ENCODE measurements around the gene MAML2.

Gene MAML2

GRCh38 chr11:96238563-96239135, 104.3 kb downstream of the MAML2 start:
- H3K27me3 Mint-ChIP-seq: no peaks in the 10 kb centered on the region
- ATAC-seq (replicated peaks) (no peak), DNase-seq (no peak)
- H3K9me3 Mint-ChIP-seq: no peaks in the 10 kb centered on the region
- H3K4me3 Mint-ChIP-seq: no peak overlapping the region
- H3K27ac Mint-ChIP-seq: no peak overlapping the region
- H3K36me3 Mint-ChIP-seq (ENCODE audit: insufficient read depth): no peaks in the 10 kb centered on the region
- H3K4me1 Mint-ChIP-seq (ENCODE audit: low read depth in 2 of 2): peaks cover 7 to 19% of the 10 kb centered on the region in 2 donors

- no peaks in the 10 kb centered on the region for H3K27me3 Mint-ChIP-seq
- H3K36me3 Mint-ChIP-seq (ENCODE audit: insufficient read depth): no peaks in the 10 kb centered on the region
- no peak overlapping the region for H3K27ac Mint-ChIP-seq
- H3K9me3 Mint-ChIP-seq: no peaks in the 10 kb centered on the region
- no peak for DNase-seq
- H3K4me3 Mint-ChIP-seq: no peak overlapping the region
- H3K4me1 Mint-ChIP-seq (ENCODE audit: low read depth in 2 of 2): peaks cover 4 to 18% of the 10 kb centered on the region in 2 donors
- ATAC-seq (replicated peaks): no peak
Measured at GRCh38 chr11:96237766-96238266, 105.2 kb downstream of the MAML2 start.

GRCh38 chr11:96235751-96236150, 107.2 kb downstream of the MAML2 start:
- H3K4me1 Mint-ChIP-seq (ENCODE audit: low read depth in 2 of 2): peaks cover 2 to 17% of the 10 kb centered on the region in 2 donors
- DNase-seq (no peak), ATAC-seq (replicated peaks) (no peak)
- no peaks in the 10 kb centered on the region for H3K27me3 Mint-ChIP-seq
- peaks cover under 1% of the 10 kb centered on the region for H3K36me3 Mint-ChIP-seq (ENCODE audit: insufficient read depth)
- H3K27ac Mint-ChIP-seq: peak overlapping the region; percentile 25 to 26
- no peaks in the 10 kb centered on the region for H3K9me3 Mint-ChIP-seq
- no peak overlapping the region for H3K4me3 Mint-ChIP-seq

- Mint-ChIP-seq H3K27ac (peak overlapping the region in 1 of 2 donors; percentile 26), H3K4me1 (ENCODE audit: low read depth in 2 of 2) (peaks cover 2 to 17% of the 10 kb centered on the region in 2 donors), H3K4me3 (no peak overlapping the region), H3K9me3 (no peaks in the 10 kb centered on the region), H3K36me3 (ENCODE audit: insufficient read depth) (peaks cover 2% of the 10 kb centered on the region), H3K27me3 (no peaks in the 10 kb centered on the region)
- DNase-seq (no peak), ATAC-seq (replicated peaks) (no peak)
Measured at GRCh38 chr11:96234866-96235441, 108.0 kb downstream of the MAML2 start.

- H3K36me3 Mint-ChIP-seq (ENCODE audit: insufficient read depth): peaks cover 2% of the 10 kb centered on the region
Measured at GRCh38 chr11:96232132-96232531, 110.9 kb downstream of the MAML2 start.

GRCh38 chr11:96230686-96231085, 112.3 kb downstream of the MAML2 start:
- Mint-ChIP-seq H3K27me3 (no peaks in the 10 kb centered on the region), H3K36me3 (ENCODE audit: insufficient read depth) (peaks cover 2% of the 10 kb centered on the region), H3K27ac (no peak overlapping the region), H3K4me1 (ENCODE audit: low read depth in 2 of 2) (peaks cover 7 to 27% of the 10 kb centered on the region in 2 donors), H3K4me3 (no peak overlapping the region), H3K9me3 (no peaks in the 10 kb centered on the region)
- ATAC-seq (replicated peaks) (peak; percentile 17), DNase-seq (no peak)

More at GRCh38 chr11:96232132-96232531, 110.9 kb downstream of the MAML2 start:
- H3K27me3 Mint-ChIP-seq: no peaks in the 10 kb centered on the region
- no peak for ATAC-seq (replicated peaks)
- no peaks in the 10 kb centered on the region for H3K9me3 Mint-ChIP-seq
- H3K4me3 Mint-ChIP-seq: no peak overlapping the region
- peaks cover 7 to 32% of the 10 kb centered on the region in 2 donors for H3K4me1 Mint-ChIP-seq (ENCODE audit: low read depth in 2 of 2)
- no peak for DNase-seq
- H3K27ac Mint-ChIP-seq: no peak overlapping the region

- no peak for ATAC-seq (replicated peaks)
- Mint-ChIP-seq H3K4me3 (no peak overlapping the region), H3K4me1 (ENCODE audit: low read depth in 2 of 2) (peaks cover 14 to 30% of the 10 kb centered on the region in 2 donors)
Measured at GRCh38 chr11:96229354-96229977, 113.5 kb downstream of the MAML2 start.

GRCh38 chr11:96228910-96229309, 114.1 kb downstream of the MAML2 start:
- Mint-ChIP-seq H3K4me1 (ENCODE audit: low read depth in 2 of 2) (peaks cover 17 to 33% of the 10 kb centered on the region in 2 donors), H3K27me3 (no peaks in the 10 kb centered on the region), H3K4me3 (no peak overlapping the region), H3K27ac (peak overlapping the region; percentile 19 to 38), H3K9me3 (no peaks in the 10 kb centered on the region), H3K36me3 (ENCODE audit: insufficient read depth) (peaks cover 2% of the 10 kb centered on the region)
- DNase-seq (no peak), ATAC-seq (replicated peaks) (no peak)

More at GRCh38 chr11:96229354-96229977, 113.5 kb downstream of the MAML2 start:
- H3K27me3 Mint-ChIP-seq: no peaks in the 10 kb centered on the region
- H3K27ac Mint-ChIP-seq: peak overlapping the region; percentile 19 to 38
- DNase-seq: no peak
- peaks cover 2% of the 10 kb centered on the region for H3K36me3 Mint-ChIP-seq (ENCODE audit: insufficient read depth)
- no peaks in the 10 kb centered on the region for H3K9me3 Mint-ChIP-seq

- Mint-ChIP-seq H3K4me1 (ENCODE audit: low read depth in 2 of 2) (peaks cover 15 to 31% of the 10 kb centered on the region in 2 donors), H3K36me3 (ENCODE audit: insufficient read depth) (peaks cover 2% of the 10 kb centered on the region), H3K27ac (peak overlapping the region in 1 of 2 donors; percentile 51), H3K9me3 (no peaks in the 10 kb centered on the region), H3K4me3 (no peak overlapping the region), H3K27me3 (no peaks in the 10 kb centered on the region)
- DNase-seq (no peak), ATAC-seq (replicated peaks) (no peak)
Measured at GRCh38 chr11:96228473-96228891, 114.5 kb downstream of the MAML2 start.

GRCh38 chr11:96227244-96227643, 115.8 kb downstream of the MAML2 start:
- H3K27me3 Mint-ChIP-seq: no peaks in the 10 kb centered on the region
- H3K4me1 Mint-ChIP-seq (ENCODE audit: low read depth in 2 of 2): peaks cover 18 to 34% of the 10 kb centered on the region in 2 donors
- H3K36me3 Mint-ChIP-seq (ENCODE audit: insufficient read depth): peaks cover 2% of the 10 kb centered on the region
- H3K4me3 Mint-ChIP-seq: no peak overlapping the region
- ATAC-seq (replicated peaks) (no peak), DNase-seq (no peak)
- peak overlapping the region in 1 of 2 donors; percentile 51 for H3K27ac Mint-ChIP-seq
- H3K9me3 Mint-ChIP-seq: no peaks in the 10 kb centered on the region

GRCh38 chr11:96223083-96223482, 119.9 kb downstream of the MAML2 start:
- peaks cover 29 to 48% of the 10 kb centered on the region in 2 donors for H3K4me1 Mint-ChIP-seq (ENCODE audit: low read depth in 2 of 2)
- peak overlapping the region in 1 of 2 donors; percentile 14 for H3K27ac Mint-ChIP-seq
- DNase-seq: no peak
- no peaks in the 10 kb centered on the region for H3K9me3 Mint-ChIP-seq
- H3K27me3 Mint-ChIP-seq: no peaks in the 10 kb centered on the region
- ATAC-seq (replicated peaks): no peak
- H3K36me3 Mint-ChIP-seq (ENCODE audit: insufficient read depth): no peaks in the 10 kb centered on the region
- H3K4me3 Mint-ChIP-seq: no peak overlapping the region

GRCh38 chr11:96222102-96222501, 120.9 kb downstream of the MAML2 start:
- peaks cover 33 to 50% of the 10 kb centered on the region in 2 donors for H3K4me1 Mint-ChIP-seq (ENCODE audit: low read depth in 2 of 2)

GRCh38 chr11:96221244-96222070, 121.5 kb downstream of the MAML2 start:
- no peaks in the 10 kb centered on the region for H3K27me3 Mint-ChIP-seq
- no peaks in the 10 kb centered on the region for H3K9me3 Mint-ChIP-seq
- peaks cover 4% of the 10 kb centered on the region for H3K36me3 Mint-ChIP-seq (ENCODE audit: insufficient read depth)
- H3K27ac Mint-ChIP-seq: peak overlapping the region; percentile 69 to 78
- ATAC-seq (replicated peaks) (no peak), DNase-seq (no peak)
- peak overlapping the region; percentile 45 to 53 for H3K4me3 Mint-ChIP-seq
- H3K4me1 Mint-ChIP-seq (ENCODE audit: low read depth in 2 of 2): peaks cover 37 to 56% of the 10 kb centered on the region in 2 donors

More at GRCh38 chr11:96222102-96222501, 120.9 kb downstream of the MAML2 start:
- Mint-ChIP-seq H3K4me3 (peak overlapping the region; percentile 45 to 53), H3K27ac (peak overlapping the region; percentile 69 to 78), H3K9me3 (no peaks in the 10 kb centered on the region), H3K36me3 (ENCODE audit: insufficient read depth) (no peaks in the 10 kb centered on the region), H3K27me3 (no peaks in the 10 kb centered on the region)
- no peak for DNase-seq
- ATAC-seq (replicated peaks): no peak

Measured in effector memory CD8-positive, alpha-beta T cell (primary cell).